GM12878 (cell line): ENCODE measurements around the gene ECI1. TPM values are rescaled to one million over a fixed set of nuclear protein-coding genes. Genes with fewer than 3 reads are reported as not detected.
A peak's percentile ranks its signal among the peaks of the same experiment; 100 is the strongest.

Experiments used
- ATAC-seq: fragments of 200-7000 bp; cut with Tn5 transposase; 3 replicates; pipeline ENCODE4 v1.9.1; 2020; ENCODE audit warnings: mild to moderate bottlenecking, moderate library complexity
- BruUV-seq: library from RNA; stranded (reverse); fragments of 400-500 nt; replicated peaks from 2 replicates; lab custom pipeline; 2021; lab: Mats Ljungman, UMichigan
- CTCF ChIA-PET: fragments of 300-600 bp; sonication (Branson Sonifier 250); formaldehyde crosslinking; extraction: SDS; loops from one replicate; lab custom pipeline; 2021; ENCODE audit warnings: inconsistent platforms; lab: Yijun Ruan, JAX
- POLR2A ChIA-PET: fragments of 350-600 bp; formaldehyde crosslinking; extraction: SDS; loops from one replicate; lab custom pipeline; 2021; ENCODE audit warnings: inconsistent platforms; lab: Charles Lee
- RAD21 ChIA-PET: fragments of 300-600 bp; sonication (Branson Sonifier 250); formaldehyde crosslinking; loops from one replicate; lab custom pipeline; 2023; ENCODE audit warnings: antibody characterized with exemption; ENCODE audit not compliant: unreplicated experiment; lab: Charles Lee
- SMC1A ChIA-PET: fragments of 300-600 bp; sonication (Branson Sonifier 250); formaldehyde crosslinking; loops from one replicate; lab custom pipeline; 2023; ENCODE audit not compliant: unreplicated experiment, uncharacterized antibody; lab: Charles Lee
- DNase-seq: peaks from one replicate; pipeline ENCODE4 v3.0.0-alpha.2; 2011; ENCODE audit warnings: low read depth, low spot score
- FAIRE-seq: peaks from 3 replicates; lab custom pipeline; 2011; peaks lifted over from hg19 to GRCh38; lab: Jason Lieb, UNC
- H2AFZ ChIP-seq: 2 replicates; pipeline ENCODE4 v1.6.0; 2011; ENCODE audit warnings: low read depth, low read length, control low read depth; ENCODE audit not compliant: control insufficient read depth
- H3K27ac ChIP-seq: 2 replicates; pipeline ENCODE4 v1.5.1; 2011; ENCODE audit warnings: control low read depth; ENCODE audit not compliant: control insufficient read depth, insufficient read depth
- H3K27me3 ChIP-seq, 2 experiments: replicated peaks in 1 of 2; 2 replicates each; pipeline versions ENCODE4 v1.6.0 to v1.6.1; 2011; ENCODE audit warnings: low read length in 1 of 2; ENCODE audit not compliant: control insufficient read depth in 2 of 2, insufficient read depth in 2 of 2
- H3K36me3 ChIP-seq, 2 experiments: 2 replicates each; pipeline ENCODE4 v1.5.1; 2011; ENCODE audit warnings: low read length in 1 of 2; ENCODE audit not compliant: control insufficient read depth in 2 of 2, insufficient read depth in 2 of 2
- H3K4me1 ChIP-seq: 2 replicates; pipeline ENCODE4 v1.6.1; 2011; ENCODE audit warnings: mild to moderate bottlenecking, low read length, moderate library complexity, mixed read lengths; ENCODE audit not compliant: control insufficient read depth, insufficient read depth
- H3K4me2 ChIP-seq: 2 replicates; pipeline ENCODE4 v1.6.0; 2011; ENCODE audit warnings: control low read depth; ENCODE audit not compliant: control insufficient read depth, insufficient read depth
- H3K4me3 ChIP-seq: fragments of 200-600 bp; sonication (generic); 2 replicates; pipeline ENCODE4 v1.5.1; 2016
- H3K79me2 ChIP-seq: 2 replicates; pipeline ENCODE4 v1.6.0; 2011; ENCODE audit warnings: low read length; ENCODE audit not compliant: control insufficient read depth, insufficient read depth
- H3K9ac ChIP-seq: 2 replicates; pipeline ENCODE4 v1.8.0; 2011; ENCODE audit warnings: low read length, control low read depth, mixed read lengths; ENCODE audit not compliant: control insufficient read depth, insufficient read depth
- H3K9me3 ChIP-seq: replicated peaks from 3 replicates; pipeline ENCODE4 v1.5.1; 2011; ENCODE audit warnings: mild to moderate bottlenecking, low read length; ENCODE audit not compliant: control insufficient read depth, insufficient read depth
- H4K20me1 ChIP-seq: 2 replicates; pipeline ENCODE4 v1.6.0; 2011; ENCODE audit not compliant: control insufficient read depth, insufficient read depth
- NFXL1 ChIP-seq: fragments of 450-650 bp; IDR thresholded peaks from 2 replicates; pipeline ENCODE4 v1.6.1; 2017; ENCODE audit warnings: antibody characterized with exemption, mild to moderate bottlenecking, borderline replicate concordance
- PAX5 ChIP-seq: IDR thresholded peaks from 2 replicates; pipeline ENCODE4 v1.6.1; 2011; ENCODE audit warnings: low read depth, low read length, borderline replicate concordance
- POLR2A ChIP-seq: IDR thresholded peaks from 2 replicates; pipeline ENCODE4 v1.6.1; 2011; ENCODE audit warnings: low read depth, mild to moderate bottlenecking, low read length
- POLR2AphosphoS5 ChIP-seq: IDR thresholded peaks from 2 replicates; pipeline ENCODE4 v1.6.1; 2011; ENCODE audit warnings: mild to moderate bottlenecking, low read length, inconsistent platforms
- WGBS: methylation state at CpG from one replicate; pipeline ENCODE4 v1.1.6; 2016; ENCODE audit warnings: low lambda C conversion rate; ENCODE audit not compliant: insufficient replicate concordance, insufficient coverage; ENCODE audit errors: missing lambda C conversion rate; 5-methylcytosine and 5-hydroxymethylcytosine counted together
- in situ Hi-C: fragments of 300-500 bp; cut with MboI; formaldehyde crosslinking; loops from 9 replicates; pipeline ENCODE4 v1.14.3; 2018; ENCODE audit warnings: mixed read lengths
- intact Hi-C: fragments of 100-400 bp; cut with micrococcal nuclease; formaldehyde crosslinking; loops from one replicate; pipeline ENCODE4 v1.14.2; 2022; ENCODE audit not compliant: unreplicated experiment
- polyA plus RNA-seq, 11 experiments: library from polyadenylated mRNA; depleted of rRNA in 4 of 11; unstranded in 6 of 11; stranded (reverse) in 5 of 11; fragments of >200 nt; fragmentation: Nextera tagmentation in 4 of 11; fragmentation: Illumina TruSeq in 1 of 11; extraction: Ambion mirVana in 4 of 11; extraction: Trizol in 1 of 11; gene quantifications; 1 replicate in 1 of 11; 2 replicates in 10 of 11; pipeline versions ENCODE4 v1.2.1 to v1.2.3, GENCODE V29; 2011 to 2016; ENCODE audit warnings: inconsistent platforms in 2 of 11, missing spikeins in 2 of 11, low read depth in 1 of 11
- total RNA-seq, 4 experiments: library from RNA; depleted of rRNA in 3 of 4; stranded (reverse); fragments of >200 nt in 3 of 4; fragmentation: Illumina TruSeq in 1 of 4; extraction: Trizol in 1 of 4; gene quantifications; 2 replicates each; pipeline versions ENCODE4 v1.2.1 to v1.2.3, GENCODE V29; 2013 to 2021
- TF ChIP-seq, protein P1 (sequence below): IDR thresholded peaks from 2 replicates; pipeline ENCODE4 v1.6.1; 2012; ENCODE audit warnings: low read depth, low read length, improper control_type of control experiment

Gene ECI1
- total and polyA plus RNA-seq, 10 of the 15 experiments (the other 5 are each of a cell fraction or from before 2014, with no cell fraction given): 2.2 to 82.1 (median 24.8) TPM

DNA sequence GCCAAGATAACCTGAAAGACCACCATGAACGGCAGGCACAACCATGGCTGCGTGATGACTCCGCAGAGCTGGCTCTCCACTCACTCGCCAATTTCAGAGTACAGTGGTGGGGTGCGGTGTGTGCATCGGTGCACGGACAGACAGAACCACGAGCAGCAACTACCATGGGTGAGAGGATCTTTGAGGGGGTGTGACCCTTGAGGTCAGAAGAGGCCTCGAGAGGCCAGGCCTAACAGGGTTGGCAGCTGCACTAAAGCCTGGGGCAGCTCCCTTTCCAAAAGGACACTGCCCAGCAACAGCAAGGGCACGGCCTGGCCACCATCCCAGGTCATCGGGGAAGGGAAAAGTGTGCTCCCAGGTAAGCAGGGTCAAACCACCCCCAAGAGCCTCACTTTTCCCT, 1.9 kb upstream of the ECI1 start:
- no peak overlapping the region for H3K4me3 ChIP-seq
- TF ChIP-seq POLR2AphosphoS5 (peak; percentile 62), NFXL1 (no peak)
- TF ChIP-seq, protein P1, sequence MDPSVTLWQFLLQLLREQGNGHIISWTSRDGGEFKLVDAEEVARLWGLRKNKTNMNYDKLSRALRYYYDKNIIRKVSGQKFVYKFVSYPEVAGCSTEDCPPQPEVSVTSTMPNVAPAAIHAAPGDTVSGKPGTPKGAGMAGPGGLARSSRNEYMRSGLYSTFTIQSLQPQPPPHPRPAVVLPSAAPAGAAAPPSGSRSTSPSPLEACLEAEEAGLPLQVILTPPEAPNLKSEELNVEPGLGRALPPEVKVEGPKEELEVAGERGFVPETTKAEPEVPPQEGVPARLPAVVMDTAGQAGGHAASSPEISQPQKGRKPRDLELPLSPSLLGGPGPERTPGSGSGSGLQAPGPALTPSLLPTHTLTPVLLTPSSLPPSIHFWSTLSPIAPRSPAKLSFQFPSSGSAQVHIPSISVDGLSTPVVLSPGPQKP: no peak
- no peak overlapping the region for H2AFZ ChIP-seq
- no peaks in the 10 kb centered on the region for H3K9me3 ChIP-seq
- POLR2A ChIA-PET: interaction anchor here (1.8 kb wide), 1 partner anchor 47 kb away, joined by 4 read pairs; no protein-coding TSS in a partner anchor
- in situ Hi-C loops: no loop called here
- H3K36me3 ChIP-seq: peaks cover 24 to 29% of the 10 kb centered on the region in 2 experiments
- H3K79me2 ChIP-seq: peaks cover 13% of the 10 kb centered on the region
- 41% methylated on average over 11 of the region's 11 CpGs for WGBS
- no peak overlapping the region for H3K9ac ChIP-seq
- H3K4me1 ChIP-seq: peaks cover 13% of the 10 kb centered on the region
- H4K20me1 ChIP-seq: no peaks in the 10 kb centered on the region
- BruUV-seq: no TSS peak
- CTCF ChIA-PET: interaction anchor here (1.5 to 2.3 kb wide), 3 partner anchors 42 to 175 kb away, joined by 5 to 14 read pairs (median 5); partner anchors contain the start of gene CCNF
- H3K27ac ChIP-seq: no peak overlapping the region
- RAD21 ChIA-PET: no interaction called here
- SMC1A ChIA-PET: interaction anchor here (0.9 kb wide), 1 partner anchor 55 kb away, joined by 4 read pairs; no protein-coding TSS in a partner anchor
- DNase-seq (no peak), FAIRE-seq (no peak), ATAC-seq (no peak)
- no peak overlapping the region for H3K4me2 ChIP-seq
- intact Hi-C loops: loop anchor here (5.0 kb wide), 1 partner anchor 46 kb away; the partner anchor contains the start of gene MLST8
- H3K27me3 ChIP-seq: no peaks in the 10 kb centered on the region

DNA sequence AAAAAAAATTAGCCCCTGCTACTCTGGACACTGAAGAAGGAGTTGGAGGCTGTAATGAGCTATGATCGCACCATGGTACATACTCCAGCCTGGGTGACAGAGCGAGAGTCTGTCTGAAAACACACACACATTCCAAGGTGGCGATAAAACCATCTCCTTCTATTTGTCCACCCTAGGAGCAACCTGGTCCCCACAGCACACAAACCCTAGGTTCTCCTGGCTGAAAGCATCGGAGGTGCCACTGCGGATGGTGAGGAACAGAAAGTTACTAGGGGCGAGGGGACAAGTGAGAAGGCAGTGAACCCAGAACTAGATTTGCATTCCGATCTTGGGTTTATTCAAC, 1.4 kb upstream of the ECI1 start:
- Histone ChIP-seq H3K4me2 (no peak overlapping the region), H3K4me1 (peaks cover 13% of the 10 kb centered on the region), H3K4me3 (no peak overlapping the region), H3K9ac (no peak overlapping the region), H3K79me2 (peaks cover 13% of the 10 kb centered on the region), H3K27ac (no peak overlapping the region), H4K20me1 (no peaks in the 10 kb centered on the region), H2AFZ (no peak overlapping the region), H3K27me3 (no peaks in the 10 kb centered on the region), H3K9me3 (no peaks in the 10 kb centered on the region), H3K36me3 (peaks cover 21 to 27% of the 10 kb centered on the region in 2 experiments)
- TF ChIP-seq POLR2A (peak; percentile 41; the same call in 1 of the 2 replicates), POLR2AphosphoS5 (peak; percentile 44; the same call in 1 of the 2 replicates), PAX5 (no peak)
- SMC1A ChIA-PET: interaction anchor here (0.9 to 1.2 kb wide), 2 partner anchors 13 to 54 kb away, joined by 3 to 4 read pairs; no protein-coding TSS in a partner anchor
- 57% methylated on average over 7 of the region's 7 CpGs for WGBS
- BruUV-seq: no TSS peak
- in situ Hi-C loops (no loop called here), intact Hi-C loops (loop anchor here (5.0 kb wide), 1 partner anchor 45 kb away; the partner anchor contains the start of gene MLST8)
- RAD21 ChIA-PET: no interaction called here
- DNase-seq (no peak), ATAC-seq (no peak), FAIRE-seq (no peak)
- CTCF ChIA-PET: interaction anchor here (0.7 to 2.5 kb wide), 7 partner anchors 17 to 176 kb away, joined by 3 to 14 read pairs (median 5); partner anchors contain the start of genes CCNF and E4F1
- POLR2A ChIA-PET: interaction anchor here (1.6 to 2.5 kb wide), 3 partner anchors 38 to 176 kb away, joined by 4 to 9 read pairs (median 5); partner anchors contain the start of genes CCNF and PGP
